Right lobe of liver (tissue), 6 donors: Measurements from ENCODE around the gene CNDP1. TPM values are rescaled to one million over a fixed set of nuclear protein-coding genes. Genes with fewer than 3 reads are reported as not detected.

ENCODE experiments used
- ATAC-seq, 4 donors: fragments of 200-7000 bp; cut with Tn5 transposase; one replicate each; pipeline ENCODE4 v1.9.1; 2020; ENCODE audit warnings: mild to moderate bottlenecking in 4 of 4, moderate library complexity in 4 of 4
- DNase-seq, 3 donors: peaks; one replicate each; pipeline ENCODE4 v3.0.0-alpha.2; 2020
- H3K27ac ChIP-seq, 3 donors: fragments of 200-600 bp; one replicate each; pipeline ENCODE4 v1.8.0; 2022
- H3K27me3 ChIP-seq, 2 donors: fragments of 200-600 bp; one replicate each; pipeline ENCODE4 v1.8.0; 2022
- H3K36me3 ChIP-seq, 4 donors: fragments of 200-600 bp; sonication (generic) in 1 of 4; one replicate each; pipeline versions ENCODE4 v1.5.1 to v1.8.0; 2017 to 2022; ENCODE audit warnings: control low read depth in 1 of 4
- H3K4me1 ChIP-seq, 4 donors: fragments of 200-600 bp; sonication (generic) in 1 of 4; one replicate each; pipeline versions ENCODE4 v1.5.1 to v1.8.0; 2017 to 2022; ENCODE audit warnings: control low read depth in 1 of 4
- H3K4me3 ChIP-seq, 3 donors: fragments of 200-600 bp; one replicate each; pipeline ENCODE4 v1.8.0; 2022
- H3K9me3 ChIP-seq, 4 donors: fragments of 200-600 bp; sonication (generic) in 1 of 4; one replicate each; pipeline versions ENCODE4 v1.5.1 to v1.8.0; 2017 to 2022; ENCODE audit warnings: control low read depth in 1 of 4
- POLR2A ChIP-seq: fragments of 450-650 bp; IDR thresholded peaks from one replicate; pipeline ENCODE4 v1.6.1; 2017; ENCODE audit warnings: antibody characterized with exemption, mild to moderate bottlenecking
- WGBS: methylation state at CpG from one replicate; pipeline ENCODE4 v1.1.6; 2018; ENCODE audit warnings: low coverage, low lambda C conversion rate; ENCODE audit not compliant: insufficient coverage; ENCODE audit errors: missing lambda C conversion rate; 5-methylcytosine and 5-hydroxymethylcytosine counted together
- intact Hi-C, 2 donors: fragments of 100-400 bp; cut with DNase I; formaldehyde crosslinking; loops; one replicate each; pipeline versions ENCODE4 v1.11.2 to v1.14.1; 2022
- total RNA-seq, 6 experiments: library from RNA; depleted of rRNA in 2 of 6; stranded (reverse); fragments of >200 nt in 2 of 6; fragmentation: NEBNext Ultra II Directional in 3 of 6; extraction: Animal tissue kit (Norgen Biotek cat#: 25700) in 3 of 6; gene quantifications; one replicate each; pipeline versions ENCODE4 v1.1.0 to v1.2.4, GENCODE V29; 2016 to 2023
- TF ChIP-seq, protein P1 (sequence below), 4 donors: fragments of 200-600 bp in 3 of 4; fragments of 450-650 bp in 1 of 4; IDR thresholded peaks; one replicate each; pipeline versions ENCODE4 v1.5.1 to v1.8.0; 2016 to 2022; ENCODE audit warnings: antibody characterized with exemption in 4 of 4, mild to moderate bottlenecking in 2 of 4
- donor health status: DM: no; HTN: yes; CAD: no.
- donor health status: DM: no; HTN: no; CAD: no.
- donor health status: DM: no; HTN: no; CAD: no.
- donor health status: DM: no; HTN: yes; CAD: no.
- donor health status: DM: no; HTN: yes; CAD: no.

Gene CNDP1
- total RNA-seq, 6 experiments from 2014 or later = 10.4 to 61.4 (median 28.4) TPM

DNA sequence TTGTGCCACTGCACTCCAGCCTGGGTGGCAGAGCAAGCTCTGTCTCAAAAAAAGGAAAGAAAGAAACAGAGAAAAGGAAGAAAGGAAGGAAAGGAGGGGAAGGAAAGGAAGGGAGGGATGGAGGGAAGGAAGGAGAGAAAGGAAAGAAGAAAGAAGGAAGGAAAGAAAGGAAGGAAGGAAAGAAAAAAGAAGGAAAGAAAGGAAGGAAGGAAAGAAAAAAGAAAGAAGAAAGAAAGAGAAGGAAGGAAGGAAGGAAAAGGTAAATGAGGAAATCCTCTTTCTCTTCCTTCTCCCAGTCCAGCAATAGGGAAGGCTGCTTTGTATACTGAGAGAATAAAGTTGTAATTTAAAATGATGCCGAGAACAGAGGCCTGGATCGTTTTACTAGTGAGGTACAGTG lies 40.6 kb downstream of the CNDP1 start:
- H3K36me3 ChIP-seq = no peaks in the 10 kb centered on the region
- H3K27me3 ChIP-seq = no peaks in the 10 kb centered on the region
- H3K4me3 ChIP-seq = no peak overlapping the region
- TF ChIP-seq POLR2A = no peak
- TF ChIP-seq, protein P1, sequence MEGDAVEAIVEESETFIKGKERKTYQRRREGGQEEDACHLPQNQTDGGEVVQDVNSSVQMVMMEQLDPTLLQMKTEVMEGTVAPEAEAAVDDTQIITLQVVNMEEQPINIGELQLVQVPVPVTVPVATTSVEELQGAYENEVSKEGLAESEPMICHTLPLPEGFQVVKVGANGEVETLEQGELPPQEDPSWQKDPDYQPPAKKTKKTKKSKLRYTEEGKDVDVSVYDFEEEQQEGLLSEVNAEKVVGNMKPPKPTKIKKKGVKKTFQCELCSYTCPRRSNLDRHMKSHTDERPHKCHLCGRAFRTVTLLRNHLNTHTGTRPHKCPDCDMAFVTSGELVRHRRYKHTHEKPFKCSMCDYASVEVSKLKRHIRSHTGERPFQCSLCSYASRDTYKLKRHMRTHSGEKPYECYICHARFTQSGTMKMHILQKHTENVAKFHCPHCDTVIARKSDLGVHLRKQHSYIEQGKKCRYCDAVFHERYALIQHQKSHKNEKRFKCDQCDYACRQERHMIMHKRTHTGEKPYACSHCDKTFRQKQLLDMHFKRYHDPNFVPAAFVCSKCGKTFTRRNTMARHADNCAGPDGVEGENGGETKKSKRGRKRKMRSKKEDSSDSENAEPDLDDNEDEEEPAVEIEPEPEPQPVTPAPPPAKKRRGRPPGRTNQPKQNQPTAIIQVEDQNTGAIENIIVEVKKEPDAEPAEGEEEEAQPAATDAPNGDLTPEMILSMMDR (IDR thresholded peaks at IDR 0.05) = no peak
- intact Hi-C loops = no loop called here
- ATAC-seq = no peak
- H3K4me1 ChIP-seq = no peaks in the 10 kb centered on the region
- WGBS = 86% methylated on average over 1 of the region's 2 CpGs
- DNase-seq = no peak
- H3K27ac ChIP-seq = no peak overlapping the region
- no peaks in the 10 kb centered on the region for H3K9me3 ChIP-seq

DNA sequence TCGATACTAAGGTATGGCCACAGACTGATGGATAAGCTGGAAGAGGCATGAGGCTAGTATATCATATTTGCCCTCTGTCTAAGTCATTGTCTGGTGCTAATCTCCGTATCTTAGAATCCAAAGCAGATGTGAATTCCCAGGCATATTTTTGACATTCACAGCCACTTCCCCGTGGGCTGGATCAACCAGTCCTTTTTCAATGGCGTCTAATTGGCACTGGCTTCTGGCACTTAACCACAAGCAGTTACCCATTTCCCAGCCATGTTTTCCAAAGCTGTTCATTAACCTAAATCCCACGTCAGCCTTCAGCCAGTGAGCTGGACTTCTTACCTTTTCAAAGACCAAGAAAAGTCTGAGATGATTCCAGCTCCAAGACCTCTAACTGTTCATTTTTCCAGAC lies 42.7 kb downstream of the CNDP1 start:
- Histone ChIP-seq H3K4me3 (no peak overlapping the region), H3K4me1 (no peaks in the 10 kb centered on the region), H3K27ac (no peak overlapping the region), H3K27me3 (no peaks in the 10 kb centered on the region), H3K9me3 (no peaks in the 10 kb centered on the region), H3K36me3 (no peaks in the 10 kb centered on the region)
- intact Hi-C loops = no loop called here
- WGBS = 58% methylated on average over 5 of the region's 5 CpGs
- DNase-seq = no peak
- TF ChIP-seq POLR2A = no peak
- TF ChIP-seq, protein P1 (IDR thresholded peaks at IDR 0.05) = no peak
- ATAC-seq = no peak

DNA sequence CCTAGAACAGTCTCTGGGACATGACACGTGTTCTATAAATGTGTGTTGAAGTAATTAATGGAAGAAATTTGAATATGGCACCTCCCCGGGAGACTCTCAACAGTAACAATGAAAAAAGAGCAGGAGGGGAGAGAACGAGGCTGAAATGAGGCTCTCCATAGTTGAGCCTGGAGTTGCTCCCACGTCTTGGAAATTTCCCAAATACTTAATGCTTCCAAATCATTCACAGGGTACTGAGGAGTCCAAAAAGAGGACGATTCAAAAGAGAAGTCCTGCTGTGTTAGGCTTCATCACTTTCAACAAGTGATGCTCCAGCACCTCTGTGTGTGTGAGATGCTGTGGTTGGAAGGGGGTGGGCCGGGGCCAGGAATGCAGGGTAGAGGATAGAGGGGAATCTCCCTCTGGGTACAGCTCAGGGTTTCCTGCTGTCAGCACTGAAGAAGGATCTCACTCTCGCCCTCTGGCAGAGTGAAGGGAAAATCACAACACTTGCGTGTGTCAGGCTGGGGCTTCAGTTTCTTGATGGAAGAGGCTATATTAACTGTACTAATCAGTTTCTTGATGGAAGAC lies 45.3 kb downstream of the CNDP1 start:
- 45% methylated on average over 7 of the region's 8 CpGs for WGBS
- intact Hi-C loops = no loop called here
- Histone ChIP-seq H3K4me3 (no peak overlapping the region), H3K36me3 (no peaks in the 10 kb centered on the region), H3K9me3 (no peaks in the 10 kb centered on the region), H3K27ac (no peak overlapping the region), H3K27me3 (no peaks in the 10 kb centered on the region), H3K4me1 (peaks cover 0 to 4% (median 0%) of the 10 kb centered on the region in 4 donors)
- DNase-seq = no peak
- TF ChIP-seq POLR2A = no peak
- no peak for ATAC-seq

DNA sequence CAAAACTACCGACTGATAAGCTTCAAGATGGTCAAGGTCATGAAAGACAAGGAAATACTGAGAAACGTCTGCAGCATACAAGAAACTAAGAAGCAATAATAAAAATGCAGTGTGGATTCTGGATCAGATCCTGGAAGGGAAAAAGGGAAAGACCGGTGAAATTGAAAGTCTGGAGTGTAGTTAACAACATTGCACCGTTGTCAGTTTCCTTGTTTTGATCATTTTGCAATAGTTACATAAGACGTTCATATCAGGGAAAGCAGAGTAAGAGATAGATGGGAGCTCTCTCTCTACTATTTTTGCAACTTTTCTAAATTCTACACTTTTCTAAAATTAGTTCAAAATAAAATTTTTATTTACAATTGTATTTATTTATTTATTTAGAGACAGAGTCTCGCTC lies 48.3 kb downstream of the CNDP1 start:
- Histone ChIP-seq H3K4me3 (no peak overlapping the region), H3K36me3 (no peaks in the 10 kb centered on the region), H3K9me3 (no peaks in the 10 kb centered on the region), H3K4me1 (peaks cover 0 to 4% (median 0%) of the 10 kb centered on the region in 4 donors), H3K27ac (no peak overlapping the region), H3K27me3 (no peaks in the 10 kb centered on the region)
- peak; percentile 45 to 70 (median 53) for ATAC-seq
- intact Hi-C loops = no loop called here
- DNase-seq = no peak
- TF ChIP-seq POLR2A = no peak
- TF ChIP-seq, protein P1 (IDR thresholded peaks at IDR 0.05) = no peak
- 32% methylated on average over 6 of the region's 6 CpGs for WGBS

DNA sequence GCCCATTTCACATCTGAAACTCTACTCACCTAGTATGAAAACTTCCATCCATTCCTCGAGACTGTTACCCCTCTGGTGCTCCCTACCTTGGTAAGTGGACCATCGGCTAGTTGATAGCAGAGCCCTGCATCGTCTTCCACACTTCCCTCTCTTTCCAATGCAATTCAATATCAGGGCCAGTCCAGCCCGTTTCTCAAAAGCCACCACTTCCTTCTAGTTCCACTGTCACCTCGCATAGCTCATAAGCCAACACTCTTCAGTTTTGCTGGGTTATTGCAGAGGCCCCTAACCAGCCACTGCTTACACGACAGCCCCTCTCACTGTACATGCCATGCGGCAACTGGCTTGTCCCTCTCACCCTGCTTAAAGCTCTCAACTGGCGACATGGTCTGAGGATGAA lies 53.1 kb downstream of the CNDP1 start:
- DNase-seq (no peak), ATAC-seq (no peak)
- WGBS = 60% methylated on average over 6 of the region's 8 CpGs
- H3K4me1 ChIP-seq = peaks cover 0 to 16% (median 0%) of the 10 kb centered on the region in 4 donors
- no peak for TF ChIP-seq POLR2A
- TF ChIP-seq, protein P1 (IDR thresholded peaks at IDR 0.05) = no peak
- no peaks in the 10 kb centered on the region for H3K27me3 ChIP-seq
- intact Hi-C loops = no loop called here
- no peaks in the 10 kb centered on the region for H3K36me3 ChIP-seq
- H3K9me3 ChIP-seq = no peaks in the 10 kb centered on the region
- H3K4me3 ChIP-seq = no peak overlapping the region
- no peak overlapping the region for H3K27ac ChIP-seq
